ENCODE measurements around the gene PNMA8C.

The PNMA8C gene

DNA sequence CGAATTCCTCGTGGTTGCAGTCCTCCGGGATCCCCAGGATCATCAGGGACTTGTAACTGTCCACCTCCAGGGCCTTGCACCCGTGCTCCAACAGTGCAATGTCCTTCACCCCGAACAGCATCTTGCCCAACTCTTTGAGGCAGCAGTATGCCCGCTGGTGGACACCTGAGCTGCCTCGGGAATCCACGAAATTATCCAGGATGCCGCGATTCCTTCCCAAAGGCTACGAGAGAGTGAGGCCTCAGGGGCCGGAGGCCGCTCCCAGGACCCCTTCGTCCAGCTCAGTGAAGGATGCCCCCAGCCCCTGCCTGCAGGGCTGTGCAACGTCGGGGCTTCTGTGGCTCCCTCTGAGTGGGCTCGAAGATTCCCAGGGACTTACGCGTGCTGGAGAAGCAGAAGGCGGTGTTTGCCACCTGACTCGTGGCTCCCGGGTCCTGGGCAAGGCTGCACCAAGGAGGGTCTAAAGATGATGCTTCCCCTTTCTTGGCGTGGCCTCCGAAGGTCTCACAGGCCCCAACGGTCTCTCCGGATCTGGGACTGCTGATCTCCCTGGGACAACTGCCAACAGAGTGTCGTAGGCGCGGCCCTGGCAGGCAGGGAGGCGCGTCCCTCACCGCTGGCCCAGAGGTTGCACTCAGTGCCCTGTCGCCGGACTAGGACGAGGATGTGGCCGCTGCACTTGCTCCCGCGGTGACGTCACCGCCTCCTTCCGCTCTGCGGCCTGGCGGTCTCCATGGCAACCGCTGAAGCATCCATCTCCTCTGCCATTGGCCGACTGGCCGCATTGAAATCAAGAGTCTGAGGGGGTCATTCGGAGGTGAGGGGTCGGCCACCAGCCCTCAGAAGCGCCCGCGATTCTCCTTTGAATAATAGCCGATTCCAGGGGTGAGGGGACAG, at the start of gene PNMA8C:
TSS of gene PNMA8C (minus strand) at position 698 of the 897 bp plus-strand sequence. CDS start at position 121, 577 bp downstream.
- no peak for DNase-seq (ENCODE audit: low read depth, low spot score)

DNA sequence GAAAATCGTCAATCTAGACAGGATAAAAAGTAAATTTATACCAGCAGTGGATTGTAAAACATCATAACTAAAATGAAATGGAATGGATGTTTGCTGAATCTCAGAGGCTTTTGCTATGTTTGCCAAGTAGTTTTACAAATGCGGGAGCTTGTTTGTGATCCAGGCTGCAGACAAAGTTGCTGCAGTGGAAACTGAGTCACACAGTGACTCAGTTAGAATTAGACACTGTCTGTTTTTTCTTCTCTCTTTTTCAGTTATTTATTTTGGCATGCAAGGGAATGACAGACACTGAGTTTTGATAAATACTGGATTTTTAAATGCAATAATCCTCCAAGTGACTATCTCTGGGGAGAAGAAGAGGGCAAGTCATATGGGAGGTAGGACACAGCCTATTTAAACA, 47.2 kb upstream of the PNMA8C start:
- no peak for DNase-seq (ENCODE audit: low read depth, low spot score)

DNA sequence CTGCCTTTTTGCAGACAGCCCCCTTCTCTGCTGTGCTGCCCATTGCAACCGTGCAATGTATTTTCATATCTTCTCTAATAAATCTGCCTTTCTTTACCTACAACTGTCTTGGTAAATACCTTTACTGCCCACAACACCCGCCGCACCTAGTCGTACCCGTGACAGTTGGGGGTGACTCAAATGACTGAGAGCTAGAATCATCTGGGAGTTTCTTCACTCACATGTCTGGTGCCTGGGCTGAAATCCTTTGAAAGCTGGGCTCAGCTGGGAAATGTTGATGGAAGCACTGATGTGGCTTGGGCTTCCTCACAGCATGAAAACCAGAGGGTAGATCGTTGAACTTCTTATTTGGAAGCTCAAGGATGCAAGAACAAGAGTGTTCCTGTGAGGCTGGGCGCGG, 45.5 kb upstream of the PNMA8C start:
- DNase-seq (ENCODE audit: low read depth, low spot score), result no peak

DNA sequence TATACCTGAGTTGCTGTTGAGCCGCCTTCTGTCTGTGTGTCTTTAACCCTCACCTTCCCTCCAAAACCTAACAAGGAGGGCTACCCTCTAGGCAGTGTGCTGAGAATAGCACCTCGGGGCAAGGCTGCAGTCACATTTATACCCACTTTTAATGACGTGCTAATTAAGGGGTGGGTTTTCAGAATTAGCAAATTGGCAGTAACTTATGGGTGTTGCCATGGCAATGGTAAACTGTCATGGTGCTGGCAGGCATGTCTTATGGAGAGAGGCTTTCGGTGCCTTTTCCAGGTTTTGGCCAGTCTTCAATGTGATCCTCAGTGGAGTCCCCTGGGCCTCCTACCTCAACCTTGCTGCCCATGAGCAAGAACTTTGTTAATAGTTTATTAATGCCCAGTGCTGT, 43.9 kb upstream of the PNMA8C start:
- DNase-seq (ENCODE audit: low read depth, low spot score), result no peak

DNA sequence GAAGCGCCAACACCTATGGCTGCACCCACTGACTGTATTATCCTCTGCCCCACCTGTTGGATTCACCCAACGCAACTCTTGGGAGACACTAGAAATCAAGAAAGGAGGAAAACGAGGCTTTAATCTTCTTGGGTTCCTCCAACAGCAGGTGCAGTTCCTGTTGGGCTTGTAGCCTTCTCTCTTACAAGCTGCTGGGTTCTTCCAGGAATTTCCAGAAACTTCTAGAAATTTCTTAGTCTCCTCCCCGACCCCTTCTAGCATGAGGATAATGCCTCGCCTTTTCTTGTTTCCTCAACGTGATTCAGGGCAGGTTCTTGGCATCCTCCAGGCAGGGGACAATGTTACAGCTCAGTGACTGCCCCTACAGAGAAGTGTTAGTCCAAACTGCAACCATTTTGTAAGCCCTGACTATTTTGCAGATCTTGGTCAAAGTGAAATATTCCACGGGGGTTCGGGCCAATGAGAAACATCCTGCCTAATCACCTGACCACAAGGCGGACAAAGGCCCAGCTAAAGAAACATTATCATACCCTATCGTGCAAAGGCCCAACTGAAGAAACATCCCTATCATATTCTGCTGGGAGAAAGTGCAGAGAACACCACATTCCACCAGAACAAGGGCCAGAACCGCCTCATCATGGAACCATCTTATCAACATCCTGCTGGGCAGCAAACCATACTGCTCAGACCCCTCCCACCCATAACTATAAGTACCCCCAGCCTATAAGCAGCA, 43.2 kb upstream of the PNMA8C start:
- no peak for DNase-seq (ENCODE audit: low read depth, low spot score)

DNA sequence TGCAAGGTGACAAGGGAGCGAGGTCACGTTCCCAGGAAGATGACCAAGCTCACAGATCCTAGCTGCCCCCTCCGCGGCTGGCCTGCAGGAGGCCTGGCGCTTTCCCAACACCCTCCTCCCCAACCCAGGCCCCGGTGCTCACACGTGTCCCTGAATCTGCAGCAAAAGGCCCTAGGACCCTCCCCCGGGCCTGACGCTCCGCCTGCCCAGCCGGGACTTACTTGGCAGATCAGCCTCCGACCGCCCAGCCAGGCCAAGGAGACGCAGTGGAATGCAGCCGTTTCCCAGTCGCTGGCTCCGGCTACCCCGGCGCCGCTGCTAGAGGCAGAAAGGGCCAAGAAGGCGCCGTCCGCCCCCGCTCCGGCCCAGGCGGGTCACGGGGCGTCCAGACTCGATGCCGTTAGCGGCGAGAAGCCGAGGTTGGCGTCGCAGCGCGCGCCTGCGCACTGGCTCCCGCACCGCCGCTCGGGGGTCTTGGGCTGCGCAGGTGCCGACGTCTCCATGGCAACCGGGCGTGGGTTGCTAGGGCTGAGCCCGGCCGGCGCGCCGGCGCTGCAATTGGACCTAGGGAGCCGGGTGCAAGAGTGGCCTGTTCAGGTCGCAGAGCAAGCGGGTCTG, 42.5 kb upstream of the PNMA8C start, which contains the start of gene PNMA8A:
TSS of gene PNMA8A (minus strand) at position 448 of the 618 bp plus-strand sequence. CDS start 528 bp downstream, outside the sequence.
- peak; percentile 75 for DNase-seq (ENCODE audit: low read depth, low spot score)

DNA sequence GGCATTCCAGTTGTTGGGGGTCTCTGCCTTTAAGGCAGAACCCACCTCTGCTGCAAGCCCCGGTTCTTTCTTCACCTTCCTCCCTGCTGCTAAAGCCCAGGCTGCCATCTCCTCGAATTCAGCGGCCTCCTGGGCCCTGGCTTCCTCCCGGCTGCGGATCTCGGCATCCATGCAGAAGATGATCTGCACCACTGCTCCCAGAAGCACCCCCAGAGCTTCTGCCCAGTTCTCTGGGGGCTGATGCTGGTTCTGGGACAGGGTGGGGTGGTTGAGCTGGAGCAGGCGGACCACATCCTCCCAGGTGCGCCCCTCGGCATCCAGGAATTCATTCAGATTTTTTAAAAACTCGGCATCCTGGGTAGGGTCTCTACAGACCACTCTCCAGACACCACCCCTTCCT, 41.6 kb upstream of the PNMA8C start:
- DNase-seq (ENCODE audit: low read depth, low spot score), result no peak

DNA sequence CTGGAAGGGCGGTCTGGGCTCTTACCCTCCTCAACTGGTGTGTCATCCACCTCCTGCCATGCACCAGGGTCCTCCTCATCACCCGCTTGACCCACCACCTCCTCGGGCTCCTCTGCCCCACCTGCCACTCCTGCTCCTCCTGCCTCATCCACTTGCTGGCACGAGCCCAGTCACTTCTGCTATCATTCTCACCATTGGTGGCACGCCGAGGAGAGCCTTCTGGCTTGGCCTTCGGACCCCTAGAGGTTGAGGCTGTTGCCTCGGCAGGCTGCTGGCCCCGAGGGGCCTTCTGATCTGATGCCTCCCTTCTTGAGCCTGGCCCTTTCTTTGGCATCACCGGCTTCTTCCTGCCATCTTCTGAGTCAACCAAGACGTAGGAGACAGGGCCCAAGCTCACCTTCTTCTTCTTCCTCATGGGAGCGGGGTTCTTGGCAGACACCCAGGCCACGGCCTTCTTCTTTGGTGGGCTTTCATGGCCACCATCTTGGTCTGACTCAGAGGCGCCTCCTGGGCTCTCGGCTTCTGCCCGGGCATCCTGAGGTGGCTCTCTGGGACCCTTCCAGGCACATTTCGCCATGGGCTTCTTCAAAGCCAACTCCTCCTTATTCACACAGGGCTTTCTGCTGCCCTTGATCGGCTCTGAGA, 40.9 kb upstream of the PNMA8C start:
- no peak for DNase-seq (ENCODE audit: low read depth, low spot score)

DNA sequence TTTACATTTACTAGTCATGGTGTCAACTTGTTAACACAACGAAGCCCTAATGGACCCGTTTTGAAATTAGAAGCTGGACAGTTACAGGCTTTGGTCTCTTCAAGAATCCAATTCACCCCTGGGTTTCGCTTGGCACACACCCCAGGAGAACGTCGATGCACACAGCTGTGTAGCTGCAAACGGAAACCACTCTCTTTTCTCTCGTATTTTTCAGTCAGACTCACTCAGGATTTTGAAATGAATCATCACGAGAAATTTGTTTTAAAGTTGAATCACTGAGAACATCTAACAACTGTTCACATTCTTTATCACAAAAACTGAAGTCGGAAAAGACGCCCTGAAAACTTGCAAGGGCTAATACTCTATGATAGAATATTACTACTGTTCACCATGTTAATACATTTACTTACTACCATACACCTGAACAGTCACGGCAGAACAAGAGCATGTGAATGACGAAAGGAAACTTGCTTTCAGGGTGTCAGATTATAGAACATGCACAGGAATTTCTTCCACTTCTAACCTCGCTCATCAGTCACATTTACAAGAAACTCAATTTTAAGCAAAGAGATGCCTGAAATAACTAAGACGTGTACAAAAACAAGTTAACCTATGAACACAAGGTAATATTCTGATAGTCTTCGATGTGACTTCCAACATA, 37.9 kb upstream of the PNMA8C start:
- DNase-seq (ENCODE audit: low read depth, low spot score), result no peak

DNA sequence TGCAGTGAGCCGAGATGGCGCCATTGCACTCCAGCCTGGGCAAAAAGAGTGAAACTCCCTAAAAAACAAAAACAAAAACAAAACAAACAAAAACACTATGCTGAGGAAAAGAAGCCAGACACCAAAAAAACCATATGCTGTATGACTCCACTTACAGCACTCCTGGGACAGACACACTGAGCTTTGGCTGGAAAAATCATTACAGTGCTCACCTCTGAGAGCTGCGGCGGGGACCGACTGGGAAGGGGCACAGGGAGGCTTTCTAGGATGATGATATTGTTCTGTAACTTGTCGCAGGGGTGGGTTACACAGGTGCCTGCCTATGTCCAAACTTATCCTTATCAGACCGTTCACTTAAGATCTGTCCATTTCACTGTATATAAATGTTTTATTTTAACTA, 34.8 kb upstream of the PNMA8C start:
- DNase-seq (ENCODE audit: low read depth, low spot score), result no peak

DNA sequence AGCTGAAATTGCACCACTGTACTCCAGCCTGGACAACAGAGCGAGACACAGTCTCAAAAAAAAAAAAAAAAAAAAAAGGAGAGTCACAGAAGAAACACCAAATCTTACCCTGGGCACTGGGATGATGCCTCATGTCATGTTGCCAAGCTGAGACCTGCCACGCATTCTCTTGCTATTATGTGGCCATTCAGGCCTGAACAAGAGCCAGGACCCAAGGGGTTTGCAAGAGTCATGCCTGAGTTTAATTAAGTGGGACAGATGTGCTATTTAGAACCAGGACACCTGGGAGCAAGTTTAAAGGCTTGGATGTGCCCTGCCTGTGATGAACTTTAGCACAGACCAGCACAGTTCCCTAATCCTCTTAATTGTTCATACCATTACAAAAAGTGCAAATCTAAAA, 32.8 kb upstream of the PNMA8C start:
- no peak for DNase-seq (ENCODE audit: low read depth, low spot score)

DNA sequence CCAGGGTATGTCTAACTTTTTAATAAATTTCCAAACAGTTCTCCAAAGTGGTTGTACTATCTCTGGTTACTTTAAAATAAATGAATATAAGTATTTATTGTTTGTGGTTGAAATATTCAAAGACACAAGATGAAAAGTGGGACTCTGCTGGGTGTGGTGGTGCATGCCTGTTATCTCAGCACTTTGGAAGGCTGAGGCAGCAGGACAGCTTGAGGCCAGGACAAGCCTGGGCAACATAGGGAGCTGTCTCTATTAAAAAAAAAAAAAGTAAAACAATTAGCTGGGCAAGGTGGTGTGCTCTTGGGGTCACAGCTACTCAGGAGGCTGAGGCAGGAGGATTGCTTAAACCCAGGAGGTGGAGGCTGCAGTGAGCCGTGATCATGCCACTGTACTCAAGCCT, 32.2 kb upstream of the PNMA8C start:
- no peak for DNase-seq (ENCODE audit: low read depth, low spot score)

DNA sequence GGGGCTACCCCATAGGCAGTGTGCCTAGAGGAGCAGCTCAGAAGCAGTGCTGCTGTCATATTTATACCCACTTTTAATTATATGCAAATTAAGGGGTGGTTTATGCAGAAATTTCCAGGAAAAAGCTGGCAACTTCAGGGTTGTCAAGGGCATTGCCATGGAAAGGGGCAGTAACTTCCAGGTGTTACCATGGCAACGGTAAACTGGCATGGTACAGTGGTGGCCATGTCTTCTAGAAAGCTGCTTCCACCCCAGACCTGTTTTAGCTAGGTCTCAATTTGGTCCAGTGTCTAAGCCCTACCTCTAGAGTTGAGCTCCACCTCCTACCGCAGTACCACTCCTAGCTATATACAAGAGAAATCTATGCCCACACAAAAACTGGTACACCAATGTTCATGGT, 31.3 kb upstream of the PNMA8C start:
- no peak for DNase-seq (ENCODE audit: low read depth, low spot score)

DNA sequence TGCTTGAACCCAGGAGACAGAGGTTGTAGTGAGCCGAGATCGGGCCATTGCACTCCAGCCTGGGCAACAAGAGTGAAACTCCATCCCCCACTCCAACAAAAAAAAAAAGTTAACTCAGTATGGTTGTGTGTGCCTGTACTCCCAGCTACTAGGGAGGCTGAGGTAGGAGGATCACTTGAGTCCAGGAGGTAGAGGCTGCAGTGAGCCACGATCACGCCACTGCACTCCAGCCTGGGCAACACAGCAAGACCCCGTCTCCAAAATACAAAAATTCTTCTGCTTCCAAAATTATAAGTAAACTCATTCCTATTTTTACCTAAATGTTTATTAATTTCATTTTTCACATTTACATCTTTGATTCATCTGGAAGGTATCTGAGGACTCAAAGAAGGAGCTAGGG, 28.2 kb upstream of the PNMA8C start:
- no peak for DNase-seq (ENCODE audit: low read depth, low spot score)

DNA sequence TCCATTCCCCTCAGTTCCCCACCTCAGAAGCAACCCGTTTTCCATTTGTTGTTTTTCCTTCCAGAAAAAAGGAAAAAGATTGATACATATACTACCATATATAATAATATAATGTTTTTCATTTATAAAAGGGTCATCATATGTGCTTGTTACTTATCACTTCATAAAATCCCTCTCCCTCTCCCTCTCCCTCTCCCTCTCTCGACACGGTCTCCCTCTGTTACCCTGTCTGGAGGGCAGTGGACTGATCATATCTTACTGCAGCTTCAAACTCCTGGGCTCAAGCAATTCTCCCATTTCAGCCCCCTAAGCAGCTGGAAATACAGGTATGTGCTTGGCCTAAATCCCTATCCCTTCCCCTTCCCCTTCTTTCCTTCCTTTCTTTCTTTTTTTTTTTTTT, 25.5 kb upstream of the PNMA8C start:
- DNase-seq (ENCODE audit: low read depth, low spot score), result no peak

DNA sequence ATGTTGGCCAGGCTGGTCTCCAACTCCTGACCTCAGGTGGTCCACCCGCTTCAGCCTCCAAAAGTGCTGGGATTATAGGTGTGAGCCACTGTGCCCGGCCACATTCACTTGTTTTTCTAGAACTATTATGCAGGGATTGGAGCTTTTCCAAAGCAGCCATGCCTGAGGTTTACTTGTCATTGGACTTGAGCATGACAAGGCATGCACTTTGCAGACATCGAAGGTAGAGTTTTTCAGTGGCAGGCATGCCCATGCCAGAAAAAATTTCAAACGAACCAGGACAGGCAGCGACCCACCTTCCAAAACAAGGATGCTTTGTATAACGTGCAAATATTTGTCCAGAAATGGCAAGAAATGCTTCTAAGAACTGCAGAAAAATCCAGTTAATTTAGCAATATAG, 24.9 kb upstream of the PNMA8C start:
- no peak for DNase-seq (ENCODE audit: low read depth, low spot score)

DNA sequence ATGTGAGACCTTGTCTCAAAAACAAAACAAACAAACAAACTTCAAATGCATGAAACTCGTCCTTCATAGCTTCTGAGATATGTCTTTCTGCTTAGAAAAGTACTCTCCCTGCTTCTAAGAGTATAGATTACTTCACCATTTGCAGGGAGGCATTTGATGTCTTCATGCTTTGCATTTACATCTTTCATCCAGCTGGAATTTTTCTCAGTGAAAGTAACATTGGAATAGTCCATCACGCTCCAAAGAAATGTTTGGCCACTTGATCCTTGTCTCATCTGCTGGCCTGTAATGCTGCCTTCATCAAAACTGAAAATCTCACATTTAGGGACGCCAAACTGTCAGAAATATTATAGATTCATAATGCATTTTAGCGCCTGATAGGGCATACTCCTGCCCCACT, 23.4 kb upstream of the PNMA8C start:
- no peak for DNase-seq (ENCODE audit: low read depth, low spot score)

DNA sequence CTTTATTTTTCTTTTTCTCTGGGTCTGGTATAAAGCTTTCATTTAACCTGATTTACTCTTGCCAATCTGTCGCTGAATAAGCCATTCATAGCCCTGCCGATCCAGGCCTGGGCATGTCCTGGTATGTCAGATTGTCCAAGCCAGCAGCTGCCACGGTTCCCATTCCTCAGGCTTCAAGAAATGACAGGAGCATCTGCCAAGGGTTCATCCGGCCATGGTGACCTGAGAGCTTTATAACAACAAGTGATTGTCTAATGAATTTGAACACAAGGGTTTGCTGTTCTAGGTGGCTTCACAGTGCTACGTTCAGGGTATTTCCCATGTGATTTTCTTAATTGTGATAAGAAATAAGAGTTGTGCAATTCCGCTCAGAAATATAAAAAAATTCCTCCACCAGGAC, 22.6 kb upstream of the PNMA8C start:
- DNase-seq (ENCODE audit: low read depth, low spot score), result no peak

DNA sequence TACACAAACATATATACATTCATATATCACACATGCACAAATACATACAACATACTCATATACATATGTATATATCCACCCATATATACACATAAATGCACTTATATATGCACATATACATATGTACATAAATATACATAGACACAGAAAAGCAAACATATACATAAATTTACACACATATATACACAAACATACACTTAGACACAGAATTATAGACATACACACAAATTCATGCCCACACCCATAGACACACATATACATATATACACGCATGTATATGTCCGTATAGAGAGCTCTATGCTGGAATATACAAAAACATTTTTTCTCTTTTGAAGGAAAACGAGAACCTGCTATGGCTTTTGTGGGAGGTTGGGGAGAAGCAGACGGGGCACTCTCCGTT, 22.0 kb upstream of the PNMA8C start:
- DNase-seq (ENCODE audit: low read depth, low spot score), result no peak

DNA sequence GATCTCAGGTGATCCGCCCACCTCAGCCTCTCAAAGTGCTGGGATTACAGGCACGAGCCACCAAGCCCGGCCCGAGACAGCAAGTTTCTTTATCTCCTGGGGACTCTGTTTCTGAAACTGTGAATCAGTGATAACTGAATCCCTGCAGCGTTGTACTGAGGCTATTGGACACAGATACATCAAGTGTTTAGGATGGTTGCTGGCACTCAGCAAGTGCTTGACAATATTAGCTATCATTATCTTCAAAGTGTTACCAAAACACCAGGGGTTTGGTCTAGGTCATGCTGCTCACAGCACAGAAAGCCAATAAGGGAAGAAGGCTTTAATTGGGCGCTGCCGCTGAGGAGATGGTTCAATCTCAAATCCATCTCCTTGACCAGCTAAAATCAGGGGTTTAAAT, 20.5 kb upstream of the PNMA8C start:
- no peak for DNase-seq (ENCODE audit: low read depth, low spot score)

DNA sequence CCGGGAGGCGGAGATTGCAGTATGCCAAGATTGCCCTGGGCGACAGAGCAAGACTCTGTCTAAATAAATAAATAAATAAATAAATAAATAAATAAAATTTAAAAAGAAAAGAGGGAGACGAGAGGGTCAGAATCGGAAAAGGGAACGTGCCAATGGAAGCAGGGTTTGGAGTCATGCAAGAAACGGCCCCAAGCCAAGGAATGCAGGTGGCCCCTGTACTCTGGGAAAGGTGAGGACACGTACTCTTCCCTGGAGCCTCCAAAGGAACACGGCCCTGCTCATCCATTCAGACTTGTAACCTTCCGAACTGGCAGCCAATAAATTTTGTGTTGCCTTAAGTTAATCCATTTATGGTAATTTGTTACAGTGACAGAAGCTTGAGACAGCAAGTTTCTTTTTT, 19.9 kb upstream of the PNMA8C start:
- no peak for DNase-seq (ENCODE audit: low read depth, low spot score)

All from iPS DF 19.7 (cell line).